Measurements from ENCODE around the gene OPCML. TPM values are rescaled to one million over a fixed set of nuclear protein-coding genes. Genes with fewer than 3 reads are reported as not detected.

Gene OPCML
- total RNA-seq, 1 experiment from 2014 or later, result 0.21 TPM

GRCh38 chr11:132475026-132475425, 1057.3 kb downstream of the OPCML start:
- Histone ChIP-seq H3K36me3 (replicated peaks; ENCODE audit: control insufficient read depth, insufficient read depth, low read length) (no peaks in the 10 kb centered on the region), H3K4me3 (ENCODE audit: insufficient read depth, low read depth, low read length) (no peak overlapping the region), H3K27me3 (ENCODE audit: control insufficient read depth, insufficient read depth, low read length) (no peaks in the 10 kb centered on the region)
- no peak for DNase-seq

- Histone ChIP-seq H3K4me3 (ENCODE audit: insufficient read depth, low read depth, low read length) (no peak overlapping the region), H3K36me3 (replicated peaks; ENCODE audit: control insufficient read depth, insufficient read depth, low read length) (no peaks in the 10 kb centered on the region), H3K27me3 (ENCODE audit: control insufficient read depth, insufficient read depth, low read length) (no peaks in the 10 kb centered on the region)
- DNase-seq, result no peak
Measured at GRCh38 chr11:132472411-132473172, 1059.7 kb downstream of the OPCML start.

- no peak overlapping the region for H3K4me3 ChIP-seq (ENCODE audit: insufficient read depth, low read depth, low read length)
- H3K36me3 ChIP-seq (replicated peaks; ENCODE audit: control insufficient read depth, insufficient read depth, low read length), result no peaks in the 10 kb centered on the region
- DNase-seq, result no peak
- no peaks in the 10 kb centered on the region for H3K27me3 ChIP-seq (ENCODE audit: control insufficient read depth, insufficient read depth, low read length)
Measured at GRCh38 chr11:132471466-132471865, 1060.8 kb downstream of the OPCML start.

GRCh38 chr11:132466983-132467382, 1065.3 kb downstream of the OPCML start:
- H3K36me3 ChIP-seq (replicated peaks; ENCODE audit: control insufficient read depth, insufficient read depth, low read length), result no peaks in the 10 kb centered on the region
- no peak for DNase-seq
- no peaks in the 10 kb centered on the region for H3K27me3 ChIP-seq (ENCODE audit: control insufficient read depth, insufficient read depth, low read length)
- no peak overlapping the region for H3K4me3 ChIP-seq (ENCODE audit: insufficient read depth, low read depth, low read length)

- no peak overlapping the region for H3K4me3 ChIP-seq (ENCODE audit: insufficient read depth, low read depth, low read length)
- DNase-seq, result no peak
- no peaks in the 10 kb centered on the region for H3K27me3 ChIP-seq (ENCODE audit: control insufficient read depth, insufficient read depth, low read length)
- H3K36me3 ChIP-seq (replicated peaks; ENCODE audit: control insufficient read depth, insufficient read depth, low read length), result no peaks in the 10 kb centered on the region
Measured at GRCh38 chr11:132464939-132465338, 1067.4 kb downstream of the OPCML start.

- Histone ChIP-seq H3K27me3 (ENCODE audit: control insufficient read depth, insufficient read depth, low read length) (no peaks in the 10 kb centered on the region), H3K36me3 (replicated peaks; ENCODE audit: control insufficient read depth, insufficient read depth, low read length) (no peaks in the 10 kb centered on the region), H3K4me3 (ENCODE audit: insufficient read depth, low read depth, low read length) (no peak overlapping the region)
- no peak for DNase-seq
Measured at GRCh38 chr11:132464003-132464342, 1068.3 kb downstream of the OPCML start.

- no peak overlapping the region for H3K4me3 ChIP-seq (ENCODE audit: insufficient read depth, low read depth, low read length)
- H3K27me3 ChIP-seq (ENCODE audit: control insufficient read depth, insufficient read depth, low read length), result no peaks in the 10 kb centered on the region
- no peaks in the 10 kb centered on the region for H3K36me3 ChIP-seq (replicated peaks; ENCODE audit: control insufficient read depth, insufficient read depth, low read length)
- DNase-seq, result no peak
Measured at GRCh38 chr11:132463295-132464002, 1068.9 kb downstream of the OPCML start.

- Histone ChIP-seq H3K4me3 (ENCODE audit: insufficient read depth, low read depth, low read length) (no peak overlapping the region), H3K36me3 (replicated peaks; ENCODE audit: control insufficient read depth, insufficient read depth, low read length) (no peaks in the 10 kb centered on the region), H3K27me3 (ENCODE audit: control insufficient read depth, insufficient read depth, low read length) (no peaks in the 10 kb centered on the region)
- DNase-seq, result no peak
Measured at GRCh38 chr11:132459736-132460135, 1072.6 kb downstream of the OPCML start.

- DNase-seq, result no peak
- Histone ChIP-seq H3K4me3 (ENCODE audit: insufficient read depth, low read depth, low read length) (no peak overlapping the region), H3K27me3 (ENCODE audit: control insufficient read depth, insufficient read depth, low read length) (no peaks in the 10 kb centered on the region), H3K36me3 (replicated peaks; ENCODE audit: control insufficient read depth, insufficient read depth, low read length) (no peaks in the 10 kb centered on the region)
Measured at GRCh38 chr11:132457445-132457844, 1074.9 kb downstream of the OPCML start.

- no peak for DNase-seq
- Histone ChIP-seq H3K27me3 (ENCODE audit: control insufficient read depth, insufficient read depth, low read length) (no peaks in the 10 kb centered on the region), H3K4me3 (ENCODE audit: insufficient read depth, low read depth, low read length) (no peak overlapping the region), H3K36me3 (replicated peaks; ENCODE audit: control insufficient read depth, insufficient read depth, low read length) (no peaks in the 10 kb centered on the region)
Measured at GRCh38 chr11:132456751-132457328, 1075.5 kb downstream of the OPCML start.

GRCh38 chr11:132455044-132455443, 1077.3 kb downstream of the OPCML start:
- no peaks in the 10 kb centered on the region for H3K27me3 ChIP-seq (ENCODE audit: control insufficient read depth, insufficient read depth, low read length)
- DNase-seq, result no peak
- H3K4me3 ChIP-seq (ENCODE audit: insufficient read depth, low read depth, low read length), result no peak overlapping the region
- H3K36me3 ChIP-seq (replicated peaks; ENCODE audit: control insufficient read depth, insufficient read depth, low read length), result no peaks in the 10 kb centered on the region

GRCh38 chr11:132453406-132453805, 1078.9 kb downstream of the OPCML start:
- Histone ChIP-seq H3K27me3 (ENCODE audit: control insufficient read depth, insufficient read depth, low read length) (no peaks in the 10 kb centered on the region), H3K4me3 (ENCODE audit: insufficient read depth, low read depth, low read length) (no peak overlapping the region), H3K36me3 (replicated peaks; ENCODE audit: control insufficient read depth, insufficient read depth, low read length) (no peaks in the 10 kb centered on the region)
- DNase-seq, result no peak

GRCh38 chr11:132452616-132453015, 1079.7 kb downstream of the OPCML start:
- Histone ChIP-seq H3K27me3 (ENCODE audit: control insufficient read depth, insufficient read depth, low read length) (no peaks in the 10 kb centered on the region), H3K4me3 (ENCODE audit: insufficient read depth, low read depth, low read length) (no peak overlapping the region), H3K36me3 (replicated peaks; ENCODE audit: control insufficient read depth, insufficient read depth, low read length) (no peaks in the 10 kb centered on the region)
- no peak for DNase-seq

- Histone ChIP-seq H3K27me3 (ENCODE audit: control insufficient read depth, insufficient read depth, low read length) (no peaks in the 10 kb centered on the region), H3K4me3 (ENCODE audit: insufficient read depth, low read depth, low read length) (no peak overlapping the region), H3K36me3 (replicated peaks; ENCODE audit: control insufficient read depth, insufficient read depth, low read length) (no peaks in the 10 kb centered on the region)
- peak; percentile 47 for DNase-seq
Measured at GRCh38 chr11:132451942-132452601, 1080.2 kb downstream of the OPCML start.

- Histone ChIP-seq H3K27me3 (ENCODE audit: control insufficient read depth, insufficient read depth, low read length) (no peaks in the 10 kb centered on the region), H3K4me3 (ENCODE audit: insufficient read depth, low read depth, low read length) (no peak overlapping the region), H3K36me3 (replicated peaks; ENCODE audit: control insufficient read depth, insufficient read depth, low read length) (no peaks in the 10 kb centered on the region)
- no peak for DNase-seq
Measured at GRCh38 chr11:132450631-132451030, 1081.7 kb downstream of the OPCML start.

Measured in H7 (cell line).